ENCODE results near the gene WBP1L.
"Not testable (repeated sequence)": the region's sequence is repeated elsewhere in the genome, so short reads cannot be mapped to it uniquely, and the experiment has no call there.

The WBP1L gene

DNA sequence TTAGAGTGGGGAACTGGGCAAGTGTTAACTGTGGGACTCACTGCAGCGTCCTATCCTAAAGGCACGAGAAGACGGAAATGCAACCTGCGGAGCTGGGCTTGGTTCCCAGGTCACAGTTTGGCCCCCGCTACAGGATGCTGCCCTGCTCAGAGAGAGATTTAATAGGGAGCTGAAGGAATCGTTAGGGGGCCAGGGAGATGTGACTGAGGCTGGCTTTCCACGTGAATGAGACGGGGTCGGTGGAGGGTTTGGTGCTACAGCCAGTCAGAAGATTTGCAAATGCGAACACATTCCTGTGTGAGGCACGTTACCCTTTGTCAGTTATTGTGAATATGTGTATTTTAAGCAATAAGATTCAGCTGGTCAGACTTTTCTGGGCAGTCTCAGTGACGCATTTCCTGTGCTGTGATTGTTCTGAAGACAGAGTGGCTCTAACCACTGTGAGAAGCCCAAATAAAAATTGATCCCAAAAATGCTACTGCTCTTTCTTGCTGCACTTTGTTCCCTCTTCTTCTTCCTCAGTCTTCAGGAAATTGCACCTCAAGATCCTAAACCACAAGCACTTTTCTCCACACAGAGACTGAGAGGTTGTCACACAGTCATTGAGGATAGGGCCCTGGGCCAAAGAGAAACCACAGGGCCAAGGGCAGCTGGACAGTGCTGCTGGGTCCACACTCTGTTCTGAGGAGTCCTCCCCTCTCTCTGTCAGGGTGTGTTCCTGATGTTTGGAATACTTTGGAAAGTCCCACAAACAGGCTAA, 72.2 kb downstream of the WBP1L start:
- no peak overlapping the region for H2BK5ac ChIP-seq (ENCODE audit: low read length)
- no peak overlapping the region for H3K23ac ChIP-seq (ENCODE audit: low read depth, low read length, poor library complexity)
- H3K4me3 ChIP-seq (ENCODE audit: low read length in 2 of 2): no peak overlapping the region
- H3K14ac ChIP-seq (ENCODE audit: low read length): no peak overlapping the region
- H3K4me2 ChIP-seq (ENCODE audit: insufficient read depth, low read length, poor library complexity, severe bottlenecking): no peak overlapping the region
- H3K27me3 ChIP-seq (ENCODE audit: control insufficient read depth in 3 of 3, insufficient read depth in 3 of 3, low read depth in 1 of 3, low read length in 3 of 3): peaks cover 0 to 3% (median 0%) of the 10 kb centered on the region in 3 experiments
- H2BK12ac ChIP-seq (ENCODE audit: low read length): no peak overlapping the region
- peaks cover 0 to 8% of the 10 kb centered on the region in 2 donors for H3K4me1 ChIP-seq (ENCODE audit: control insufficient read depth in 2 of 2, insufficient read depth in 1 of 2, low read depth in 1 of 2, low read length in 2 of 2)
- no peak overlapping the region for H2BK15ac ChIP-seq (ENCODE audit: low read length)
- no CpG with 5 or more reads among the region's 12 CpGs for WGBS, 2 donors (ENCODE audit: extremely low coverage in 2 of 2, insufficient read length in 2 of 2, insufficient replicate concordance in 1 of 2)
- H3K36me3 ChIP-seq (replicated peaks in 1 of 2; ENCODE audit: control insufficient read depth in 2 of 2, insufficient read depth in 2 of 2, low read length in 2 of 2): peaks cover 22 to 41% of the 10 kb centered on the region in 2 donors
- H2AK5ac ChIP-seq (ENCODE audit: low read depth, low read length): no peak overlapping the region
- H3K79me1 ChIP-seq (ENCODE audit: low read depth, low read length): peaks cover 2% of the 10 kb centered on the region
- DNase-seq (ENCODE audit: low spot score): no peak
- no peaks in the 10 kb centered on the region for H3K9me3 ChIP-seq (replicated peaks in 1 of 2; ENCODE audit: control insufficient read depth in 2 of 2, insufficient read depth in 1 of 2, low read depth in 1 of 2, low read length in 2 of 2)
- H3K18ac ChIP-seq (ENCODE audit: low read length): no peak overlapping the region
- no peak overlapping the region for H2AFZ ChIP-seq (ENCODE audit: low read length)
- no peak overlapping the region for H4K91ac ChIP-seq (ENCODE audit: low read depth, low read length, poor library complexity)
- H3K9ac ChIP-seq (ENCODE audit: low read depth, low read length, poor library complexity): peak overlapping the region; percentile 72
- H4K8ac ChIP-seq (ENCODE audit: low read depth, low read length): no peak overlapping the region
- H3K27ac ChIP-seq (replicated peaks; ENCODE audit: low read length): no peak overlapping the region
- H2BK120ac ChIP-seq (ENCODE audit: low read depth, low read length): no peak overlapping the region
- H3K4ac ChIP-seq (ENCODE audit: low read length): no peak overlapping the region

- Histone ChIP-seq H4K91ac (ENCODE audit: low read depth, low read length, poor library complexity) (no peak overlapping the region), H3K9me3 (replicated peaks in 1 of 2; ENCODE audit: control insufficient read depth in 2 of 2, insufficient read depth in 1 of 2, low read depth in 1 of 2, low read length in 2 of 2) (no peaks in the 10 kb centered on the region)
- WGBS, 2 donors (ENCODE audit: extremely low coverage in 2 of 2, insufficient read length in 2 of 2, insufficient replicate concordance in 1 of 2): no CpG with 5 or more reads among the region's 4 CpGs
Measured at GRCh38 chr10:102817175-102817574, 73.4 kb downstream of the WBP1L start.

DNA sequence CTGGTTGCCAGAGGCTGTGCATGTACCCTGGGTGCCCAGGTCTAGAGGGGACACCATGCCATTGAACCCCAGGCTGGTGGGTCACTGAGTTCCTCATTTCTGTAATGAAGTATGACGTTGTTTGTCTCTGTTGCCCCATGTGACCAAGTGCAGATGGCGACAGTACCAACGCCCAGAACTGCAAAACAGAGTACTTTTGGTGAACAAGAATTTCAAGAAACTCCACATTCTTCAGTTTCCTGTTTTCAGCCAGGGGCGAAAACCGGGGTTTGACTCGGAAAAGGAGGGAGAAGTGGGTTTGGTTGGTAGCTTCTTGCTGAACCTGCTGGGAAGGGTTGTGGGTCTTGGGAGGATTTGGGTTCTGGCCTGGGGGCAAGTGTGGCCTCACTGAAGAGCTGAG, 75.3 kb downstream of the WBP1L start:
- peaks cover 3 to 10% of the 10 kb centered on the region in 2 donors for H3K36me3 ChIP-seq (replicated peaks in 1 of 2; ENCODE audit: control insufficient read depth in 2 of 2, insufficient read depth in 2 of 2, low read length in 2 of 2)
- no peak for DNase-seq (ENCODE audit: low spot score)
- no peak overlapping the region for H3K4ac ChIP-seq (ENCODE audit: low read length)
- no peaks in the 10 kb centered on the region for H3K9me3 ChIP-seq (replicated peaks in 1 of 2; ENCODE audit: control insufficient read depth in 2 of 2, insufficient read depth in 1 of 2, low read depth in 1 of 2, low read length in 2 of 2)
- H3K27ac ChIP-seq (replicated peaks; ENCODE audit: low read length): no peak overlapping the region
- no peak overlapping the region for H3K9ac ChIP-seq (ENCODE audit: low read depth, low read length, poor library complexity)
- H3K4me2 ChIP-seq (ENCODE audit: insufficient read depth, low read length, poor library complexity, severe bottlenecking): no peak overlapping the region
- H3K23ac ChIP-seq (ENCODE audit: low read depth, low read length, poor library complexity): no peak overlapping the region
- peak overlapping the region; percentile 10 for H2BK5ac ChIP-seq (ENCODE audit: low read length)
- H2AFZ ChIP-seq (ENCODE audit: low read length): no peak overlapping the region
- H3K4me3 ChIP-seq (ENCODE audit: low read length in 2 of 2): no peak overlapping the region
- no peak overlapping the region for H2BK15ac ChIP-seq (ENCODE audit: low read length)
- H2BK12ac ChIP-seq (ENCODE audit: low read length): no peak overlapping the region
- no peak overlapping the region for H2BK120ac ChIP-seq (ENCODE audit: low read depth, low read length)
- no peak overlapping the region for H2AK5ac ChIP-seq (ENCODE audit: low read depth, low read length)
- no peak overlapping the region for H3K18ac ChIP-seq (ENCODE audit: low read length)
- WGBS, 2 donors (ENCODE audit: extremely low coverage in 2 of 2, insufficient read length in 2 of 2, insufficient replicate concordance in 1 of 2): no CpG with 5 or more reads among the region's 6 CpGs
- no peak overlapping the region for H4K91ac ChIP-seq (ENCODE audit: low read depth, low read length, poor library complexity)
- peaks cover 0 to 3% (median 0%) of the 10 kb centered on the region in 3 experiments for H3K27me3 ChIP-seq (ENCODE audit: control insufficient read depth in 3 of 3, insufficient read depth in 3 of 3, low read depth in 1 of 3, low read length in 3 of 3)
- peaks cover 2% of the 10 kb centered on the region for H3K79me1 ChIP-seq (ENCODE audit: low read depth, low read length)
- no peak overlapping the region for H4K8ac ChIP-seq (ENCODE audit: low read depth, low read length)
- peaks cover 0 to 8% of the 10 kb centered on the region in 2 donors for H3K4me1 ChIP-seq (ENCODE audit: control insufficient read depth in 2 of 2, insufficient read depth in 1 of 2, low read depth in 1 of 2, low read length in 2 of 2)
- H3K14ac ChIP-seq (ENCODE audit: low read length): no peak overlapping the region

More at GRCh38 chr10:102817175-102817574, 73.4 kb downstream of the WBP1L start:
- no peak for DNase-seq (ENCODE audit: low spot score)
- Histone ChIP-seq H3K27me3 (ENCODE audit: control insufficient read depth in 3 of 3, insufficient read depth in 3 of 3, low read depth in 1 of 3, low read length in 3 of 3) (peaks cover 0 to 3% (median 0%) of the 10 kb centered on the region in 3 experiments), H2BK12ac (ENCODE audit: low read length) (no peak overlapping the region), H3K23ac (ENCODE audit: low read depth, low read length, poor library complexity) (no peak overlapping the region), H4K8ac (ENCODE audit: low read depth, low read length) (no peak overlapping the region), H2AK5ac (ENCODE audit: low read depth, low read length) (no peak overlapping the region), H2AFZ (ENCODE audit: low read length) (no peak overlapping the region), H3K27ac (replicated peaks; ENCODE audit: low read length) (no peak overlapping the region), H3K14ac (ENCODE audit: low read length) (no peak overlapping the region), H3K4me1 (ENCODE audit: control insufficient read depth in 2 of 2, insufficient read depth in 1 of 2, low read depth in 1 of 2, low read length in 2 of 2) (peaks cover 0 to 8% of the 10 kb centered on the region in 2 donors), H3K4me3 (ENCODE audit: low read length in 2 of 2) (no peak overlapping the region), H3K18ac (ENCODE audit: low read length) (no peak overlapping the region), H2BK15ac (ENCODE audit: low read length) (no peak overlapping the region), H3K9ac (ENCODE audit: low read depth, low read length, poor library complexity) (no peak overlapping the region), H2BK120ac (ENCODE audit: low read depth, low read length) (no peak overlapping the region), H2BK5ac (ENCODE audit: low read length) (no peak overlapping the region), H3K4me2 (ENCODE audit: insufficient read depth, low read length, poor library complexity, severe bottlenecking) (no peak overlapping the region), H3K36me3 (replicated peaks in 1 of 2; ENCODE audit: control insufficient read depth in 2 of 2, insufficient read depth in 2 of 2, low read length in 2 of 2) (peaks cover 19 to 29% of the 10 kb centered on the region in 2 donors), H3K79me1 (ENCODE audit: low read depth, low read length) (peaks cover 2% of the 10 kb centered on the region), H3K4ac (ENCODE audit: low read length) (no peak overlapping the region)

GRCh38 chr10:102820008-102820407, 76.3 kb downstream of the WBP1L start:
- H2BK15ac ChIP-seq (ENCODE audit: low read length); H2AK5ac ChIP-seq (ENCODE audit: low read depth, low read length); H3K36me3 ChIP-seq (replicated peaks in 1 of 2; ENCODE audit: control insufficient read depth in 2 of 2, insufficient read depth in 2 of 2, low read length in 2 of 2); H4K91ac ChIP-seq (ENCODE audit: low read depth, low read length, poor library complexity); H3K4ac ChIP-seq (ENCODE audit: low read length); H2BK12ac ChIP-seq (ENCODE audit: low read length); H3K4me3 ChIP-seq (ENCODE audit: low read length in 2 of 2); H2AFZ ChIP-seq (ENCODE audit: low read length); H3K27ac ChIP-seq (replicated peaks; ENCODE audit: low read length); H3K14ac ChIP-seq (ENCODE audit: low read length); H4K8ac ChIP-seq (ENCODE audit: low read depth, low read length); H3K4me2 ChIP-seq (ENCODE audit: insufficient read depth, low read length, poor library complexity, severe bottlenecking); H3K18ac ChIP-seq (ENCODE audit: low read length); H3K27me3 ChIP-seq (ENCODE audit: control insufficient read depth in 3 of 3, insufficient read depth in 3 of 3, low read depth in 1 of 3, low read length in 3 of 3); H2BK120ac ChIP-seq (ENCODE audit: low read depth, low read length); H3K9me3 ChIP-seq (replicated peaks in 1 of 2; ENCODE audit: control insufficient read depth in 2 of 2, insufficient read depth in 1 of 2, low read depth in 1 of 2, low read length in 2 of 2); H3K4me1 ChIP-seq (ENCODE audit: control insufficient read depth in 2 of 2, insufficient read depth in 1 of 2, low read depth in 1 of 2, low read length in 2 of 2); H3K9ac ChIP-seq (ENCODE audit: low read depth, low read length, poor library complexity); H2BK5ac ChIP-seq (ENCODE audit: low read length); DNase-seq (ENCODE audit: low spot score); H3K79me1 ChIP-seq (ENCODE audit: low read depth, low read length); H3K23ac ChIP-seq (ENCODE audit: low read depth, low read length, poor library complexity): not testable (repeated sequence)
- WGBS, 2 donors (ENCODE audit: extremely low coverage in 2 of 2, insufficient read length in 2 of 2, insufficient replicate concordance in 1 of 2): no CpG with 5 or more reads among the region's 5 CpGs

All from neuronal stem cell (in vitro differentiated cells).